MG63 (cell line): ENCODE data around the gene PSEN1. TPM values are rescaled to one million over a fixed set of nuclear protein-coding genes. Genes with fewer than 3 reads are reported as not detected.
"Not testable (repeated sequence)": the region's sequence is repeated elsewhere in the genome, so short reads cannot be mapped to it uniquely, and the experiment has no call there.

ENCODE experiments used
- DNase-seq: peaks from one replicate; pipeline ENCODE4 v3.0.0-alpha.2; 2020
- H3K27me3 ChIP-seq: fragments of 250-450 bp; sonication (Bioruptor Pico); 2 replicates; pipeline ENCODE4 v1.5.1; 2020; ENCODE audit warnings: mild to moderate bottlenecking, moderate library complexity
- H3K36me3 ChIP-seq: fragments of 250-450 bp; sonication (Bioruptor Pico); 2 replicates; pipeline ENCODE4 v1.5.1; 2020; ENCODE audit warnings: mild to moderate bottlenecking, moderate library complexity
- H3K4me3 ChIP-seq: fragments of 250-450 bp; sonication (Bioruptor Pico); 2 replicates; pipeline ENCODE4 v1.5.1; 2020; ENCODE audit warnings: mild to moderate bottlenecking, moderate library complexity
- H3K9me3 ChIP-seq: fragments of 250-450 bp; sonication (Bioruptor Pico); 2 replicates; pipeline ENCODE4 v1.5.1; 2020; ENCODE audit warnings: mild to moderate bottlenecking, moderate library complexity
- total RNA-seq: library from RNA; depleted of rRNA; stranded (reverse); fragments of >200 nt; shearing (Covaris generic); gene quantifications from 2 replicates; pipeline ENCODE4 v1.2.3, GENCODE V29; 2014; ENCODE audit warnings: low replicate concordance

Gene PSEN1
- total RNA-seq, 1 experiment from 2014 or later: 13.7 TPM

DNA sequence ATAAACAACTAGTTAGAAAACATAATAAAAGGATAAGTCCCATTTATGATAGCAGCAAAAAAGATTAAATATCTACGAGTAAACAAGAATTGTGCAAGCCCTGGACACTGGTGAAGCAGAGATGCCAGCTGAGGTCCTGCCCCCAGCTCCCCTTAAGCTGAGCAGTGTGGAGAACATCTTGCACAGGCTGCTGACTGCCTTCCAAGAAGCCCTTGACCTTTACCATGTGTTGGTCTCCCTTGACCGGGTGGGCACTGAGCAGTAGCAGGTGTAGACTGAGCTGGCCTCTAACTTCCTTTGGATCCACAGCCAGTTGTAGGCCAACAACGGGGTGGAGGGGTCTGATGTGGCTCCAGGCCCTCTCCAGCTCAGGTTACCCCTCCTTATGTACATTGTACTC is 53.3 kb downstream of the PSEN1 start:
- no peaks in the 10 kb centered on the region for H3K27me3 ChIP-seq
- H3K4me3 ChIP-seq: no peak overlapping the region
- peaks cover 3% of the 10 kb centered on the region; the same call in 1 of the 2 replicates for H3K36me3 ChIP-seq
- no peak for DNase-seq
- H3K9me3 ChIP-seq: no peaks in the 10 kb centered on the region

DNA sequence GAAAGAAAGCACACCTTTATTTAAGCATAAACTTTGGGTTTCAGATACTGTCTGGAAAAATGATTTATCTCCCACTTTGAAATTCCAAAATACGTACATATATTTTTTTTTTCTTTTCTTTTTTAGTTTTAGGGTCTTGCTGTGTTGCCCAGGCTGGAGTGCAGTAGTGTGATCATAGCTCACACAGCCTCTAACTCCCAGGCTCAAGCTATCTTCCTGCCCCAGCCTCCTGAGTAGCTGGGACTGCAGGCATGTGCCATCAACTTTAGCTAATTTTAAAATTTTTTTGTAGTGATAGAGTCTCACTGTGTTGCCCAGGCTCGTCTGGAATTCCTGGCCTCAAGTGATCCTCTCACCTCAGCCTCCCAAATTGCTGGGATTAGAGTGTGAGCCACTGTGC is 55.1 kb downstream of the PSEN1 start:
- Histone ChIP-seq H3K36me3 (peaks cover 3% of the 10 kb centered on the region; the same call in 1 of the 2 replicates), H3K27me3 (no peaks in the 10 kb centered on the region), H3K9me3 (no peaks in the 10 kb centered on the region), H3K4me3 (no peak overlapping the region)
- no peak for DNase-seq

DNA sequence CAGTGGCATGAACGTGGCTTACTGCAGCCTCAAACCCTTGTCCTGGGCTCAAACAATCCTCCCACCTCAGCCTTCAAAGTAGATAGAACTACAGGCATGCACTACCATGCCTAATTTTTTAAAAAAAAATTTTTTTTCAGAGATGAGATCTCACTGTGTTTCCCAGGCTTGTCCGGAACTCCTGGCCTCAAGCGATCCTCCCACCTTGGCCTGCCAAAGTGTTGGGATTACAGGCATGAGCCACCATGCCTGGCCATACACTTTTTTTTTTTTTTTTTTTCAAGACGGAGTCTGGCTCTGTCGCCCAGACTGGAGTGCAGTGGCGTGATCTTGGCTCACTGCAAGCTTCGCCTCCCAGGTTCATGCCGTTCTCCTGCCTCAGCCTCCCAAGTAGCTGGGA is 58.0 kb downstream of the PSEN1 start:
- H3K9me3 ChIP-seq, H3K4me3 ChIP-seq, H3K27me3 ChIP-seq, DNase-seq, H3K36me3 ChIP-seq: not testable (repeated sequence)

DNA sequence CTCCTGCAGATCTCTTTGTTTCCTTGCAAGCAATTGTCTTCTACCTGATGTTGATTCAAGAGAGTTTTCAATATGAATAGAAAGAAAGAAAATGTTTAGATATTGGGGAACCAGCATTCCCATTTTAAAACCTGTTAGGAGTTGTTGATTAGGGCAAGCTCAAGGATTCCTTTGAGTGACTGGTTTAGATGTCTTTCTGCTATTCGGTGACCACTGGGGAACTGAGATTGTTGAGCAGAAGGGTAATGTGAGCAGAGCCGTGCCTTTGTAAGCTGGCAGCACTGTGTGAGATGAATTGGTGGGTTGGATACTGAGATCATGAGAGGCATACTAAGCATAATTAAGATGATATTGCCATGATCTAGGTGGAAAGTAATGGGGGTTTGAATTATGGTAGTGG is 61.9 kb downstream of the PSEN1 start:
- no peak for DNase-seq
- Histone ChIP-seq H3K36me3 (no peaks in the 10 kb centered on the region), H3K9me3 (no peaks in the 10 kb centered on the region), H3K4me3 (no peak overlapping the region), H3K27me3 (no peaks in the 10 kb centered on the region)

DNA sequence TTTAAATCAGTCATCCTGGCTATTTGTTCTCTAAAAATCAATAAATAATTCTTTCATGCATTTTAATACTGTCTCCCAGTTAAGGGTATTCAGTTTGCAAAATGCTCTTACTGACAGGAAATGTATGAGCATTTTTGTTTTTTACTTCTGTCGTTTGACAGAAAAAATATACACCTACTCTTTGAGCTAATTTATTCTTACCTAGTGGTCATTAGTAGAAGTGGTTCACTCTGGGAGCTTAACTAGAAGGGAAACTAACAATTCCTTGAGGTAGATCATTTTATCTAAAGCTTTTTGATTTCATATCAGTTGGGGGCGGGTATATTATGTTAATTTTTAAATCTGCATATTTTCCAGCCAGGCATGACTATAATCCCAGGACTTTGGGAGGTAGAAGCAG is 67.2 kb downstream of the PSEN1 start:
- Histone ChIP-seq H3K9me3 (no peaks in the 10 kb centered on the region), H3K27me3 (no peaks in the 10 kb centered on the region), H3K4me3 (no peak overlapping the region), H3K36me3 (peaks cover 14% of the 10 kb centered on the region)
- no peak for DNase-seq

DNA sequence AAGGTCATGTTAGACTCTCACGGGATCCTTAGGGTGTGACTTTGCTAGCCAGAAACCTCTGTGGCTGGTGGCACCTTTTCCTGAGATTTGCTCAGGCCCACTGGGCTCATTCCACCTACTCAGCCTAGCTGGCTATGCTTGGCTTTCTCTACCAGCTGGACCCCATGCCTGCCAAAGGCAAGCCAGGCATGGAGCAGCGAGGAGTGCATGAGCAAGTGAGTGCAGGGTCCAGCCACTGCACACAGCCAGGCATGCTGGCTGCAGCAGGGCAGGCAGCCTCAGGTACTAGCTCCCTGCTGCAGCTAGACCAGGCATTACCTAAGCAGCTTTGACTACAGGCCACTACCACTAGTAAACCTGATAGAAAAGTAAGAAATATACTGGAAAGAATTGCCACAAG is 71.3 kb downstream of the PSEN1 start:
- Histone ChIP-seq H3K27me3 (no peaks in the 10 kb centered on the region), H3K36me3 (peaks cover 14% of the 10 kb centered on the region), H3K4me3 (no peak overlapping the region), H3K9me3 (no peaks in the 10 kb centered on the region)
- DNase-seq: no peak

DNA sequence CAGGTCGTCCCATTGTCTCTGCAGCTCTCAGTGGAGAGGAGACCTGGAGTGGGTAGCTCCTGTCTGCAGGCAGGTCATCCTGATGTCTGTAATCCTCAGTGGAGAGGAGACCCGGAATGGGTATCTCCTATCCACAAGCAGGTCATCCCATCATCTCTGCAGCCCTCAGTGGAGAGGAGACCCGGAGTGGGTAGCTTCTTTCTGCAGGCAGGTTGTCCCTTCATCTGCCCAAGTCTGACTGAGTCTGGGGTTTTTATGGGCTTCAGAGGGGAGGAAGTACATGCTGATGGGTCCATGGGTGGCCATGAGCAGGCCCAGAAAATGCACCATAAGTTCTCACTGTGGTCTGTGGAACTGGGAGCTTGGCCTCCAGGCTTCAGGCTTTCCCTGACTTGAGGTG is 72.1 kb downstream of the PSEN1 start:
- no peaks in the 10 kb centered on the region for H3K27me3 ChIP-seq
- H3K9me3 ChIP-seq: no peaks in the 10 kb centered on the region
- peaks cover 14% of the 10 kb centered on the region for H3K36me3 ChIP-seq
- DNase-seq: no peak
- H3K4me3 ChIP-seq: no peak overlapping the region

DNA sequence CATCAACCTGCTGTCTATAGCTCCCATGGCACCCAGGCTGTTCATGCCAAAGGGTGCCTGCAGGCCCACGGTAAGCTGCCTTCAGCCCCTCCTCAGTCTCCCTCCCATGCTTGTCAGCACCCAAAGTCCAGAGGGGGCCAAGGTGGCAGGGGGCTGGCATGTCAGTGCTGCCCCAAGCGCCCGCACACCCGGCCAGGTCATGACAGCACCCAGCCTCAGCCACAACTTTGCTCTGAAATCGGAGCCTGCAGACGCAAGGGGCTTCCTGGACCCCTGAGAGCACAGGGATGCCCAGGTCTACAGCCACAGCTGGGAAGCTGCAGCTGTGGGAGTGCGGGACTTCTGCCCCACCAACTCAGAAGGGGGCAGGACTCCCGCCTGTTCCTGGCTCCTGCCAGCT is 72.5 kb downstream of the PSEN1 start:
- Histone ChIP-seq H3K27me3 (no peaks in the 10 kb centered on the region), H3K9me3 (no peaks in the 10 kb centered on the region), H3K4me3 (no peak overlapping the region), H3K36me3 (peaks cover 14% of the 10 kb centered on the region)
- no peak for DNase-seq

DNA sequence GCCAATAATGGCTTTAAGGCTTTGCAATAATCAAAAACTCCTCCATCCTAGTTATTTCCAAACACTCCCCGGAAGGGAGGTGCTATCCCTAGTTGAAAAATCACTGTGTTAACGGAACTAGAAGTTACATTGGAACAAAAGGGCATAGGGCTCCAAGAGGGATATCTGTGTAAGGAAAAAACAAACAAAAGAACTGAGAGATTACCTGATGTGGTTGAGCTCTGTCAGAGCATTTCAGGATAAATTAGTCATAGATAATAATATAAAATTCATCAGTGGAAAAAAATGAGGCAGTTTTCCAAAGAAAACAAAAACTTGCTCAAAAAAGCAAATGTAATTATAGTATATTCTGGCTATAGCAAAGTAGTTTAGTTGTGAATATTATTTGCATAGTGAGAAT is 73.6 kb downstream of the PSEN1 start:
- no peaks in the 10 kb centered on the region for H3K27me3 ChIP-seq
- H3K4me3 ChIP-seq: no peak overlapping the region
- no peaks in the 10 kb centered on the region for H3K9me3 ChIP-seq
- peaks cover 14% of the 10 kb centered on the region for H3K36me3 ChIP-seq
- no peak for DNase-seq

DNA sequence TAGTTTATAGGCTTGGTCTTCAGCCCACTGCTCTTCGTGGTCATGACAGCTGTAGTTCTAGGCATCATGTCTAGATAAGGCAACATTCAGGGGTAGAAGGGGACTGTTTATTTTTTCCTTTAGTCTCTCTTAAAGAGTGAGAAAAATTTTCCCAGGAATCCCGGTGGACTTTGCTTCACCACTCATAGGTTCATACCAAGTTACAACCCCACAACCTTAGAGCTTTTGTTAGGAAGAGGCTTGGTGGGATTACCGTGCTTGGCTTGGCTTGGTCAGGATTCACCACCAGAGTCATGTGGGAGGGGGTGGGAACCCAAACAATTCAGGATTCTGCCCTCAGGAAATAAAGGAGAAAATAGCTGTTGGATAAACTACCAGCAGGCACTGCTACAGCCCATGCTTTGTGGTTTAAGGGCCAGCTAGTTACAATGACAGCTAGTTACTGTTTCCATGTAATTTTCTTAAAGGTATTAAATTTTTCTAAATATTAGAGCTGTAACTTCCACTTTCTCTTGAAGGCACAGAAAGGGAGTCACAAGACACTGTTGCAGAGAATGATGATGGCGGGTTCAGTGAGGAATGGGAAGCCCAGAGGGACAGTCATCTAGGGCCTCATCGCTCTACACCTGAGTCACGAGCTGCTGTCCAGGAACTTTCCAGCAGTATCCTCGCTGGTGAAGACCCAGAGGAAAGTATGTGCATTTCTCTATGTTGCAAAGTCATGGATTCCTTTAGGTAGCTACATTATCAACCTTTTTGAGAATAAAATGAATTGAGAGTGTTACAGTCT is 75.1 kb downstream of the PSEN1 start:
- H3K36me3 ChIP-seq: peaks cover 10% of the 10 kb centered on the region
- H3K4me3 ChIP-seq: no peak overlapping the region
- H3K27me3 ChIP-seq: no peaks in the 10 kb centered on the region
- DNase-seq: no peak
- H3K9me3 ChIP-seq: no peaks in the 10 kb centered on the region

DNA sequence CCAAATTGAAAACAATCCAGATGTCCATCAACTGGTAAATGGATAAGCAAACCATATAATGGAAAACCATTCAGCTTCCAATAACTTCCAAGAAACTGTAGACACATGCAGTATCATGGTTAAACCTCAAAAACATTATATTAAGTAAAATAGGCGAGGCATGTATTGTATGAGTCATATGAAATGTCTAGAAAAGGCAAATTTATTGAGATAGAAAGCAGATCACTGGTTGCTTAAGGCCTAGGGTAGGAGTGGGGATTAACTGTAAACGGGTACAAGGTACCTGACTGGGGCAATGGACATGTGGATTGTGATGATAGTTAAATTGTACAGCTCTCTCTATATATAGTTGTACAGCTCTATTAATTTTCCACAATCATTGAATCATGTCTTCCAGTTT is 79.7 kb downstream of the PSEN1 start:
- peaks cover 2% of the 10 kb centered on the region; the same call in 1 of the 2 replicates for H3K36me3 ChIP-seq
- no peak overlapping the region for H3K4me3 ChIP-seq
- no peaks in the 10 kb centered on the region for H3K9me3 ChIP-seq
- no peak for DNase-seq
- no peaks in the 10 kb centered on the region for H3K27me3 ChIP-seq

DNA sequence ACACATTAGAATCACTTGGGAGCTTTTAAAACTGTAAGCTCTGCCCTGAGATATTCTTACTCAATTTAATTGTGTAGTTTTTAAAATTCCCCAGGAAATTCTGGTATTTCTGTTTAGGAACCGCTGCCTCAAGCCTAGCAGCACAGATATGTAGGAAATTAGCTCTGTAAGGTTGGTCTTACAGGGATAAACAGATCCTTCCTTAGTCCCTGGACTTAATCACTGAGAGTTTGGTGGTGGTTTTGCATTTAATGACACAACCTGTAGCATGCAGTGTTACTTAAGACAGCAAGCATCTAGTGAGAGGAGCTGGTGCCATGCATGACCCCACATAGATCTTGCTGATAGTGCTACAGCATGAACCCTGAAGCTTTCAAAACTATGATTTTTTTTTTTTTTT is 81.1 kb downstream of the PSEN1 start:
- peaks cover 2% of the 10 kb centered on the region; the same call in 1 of the 2 replicates for H3K36me3 ChIP-seq
- no peak for DNase-seq
- no peak overlapping the region for H3K4me3 ChIP-seq
- H3K27me3 ChIP-seq: no peaks in the 10 kb centered on the region
- no peaks in the 10 kb centered on the region for H3K9me3 ChIP-seq

DNA sequence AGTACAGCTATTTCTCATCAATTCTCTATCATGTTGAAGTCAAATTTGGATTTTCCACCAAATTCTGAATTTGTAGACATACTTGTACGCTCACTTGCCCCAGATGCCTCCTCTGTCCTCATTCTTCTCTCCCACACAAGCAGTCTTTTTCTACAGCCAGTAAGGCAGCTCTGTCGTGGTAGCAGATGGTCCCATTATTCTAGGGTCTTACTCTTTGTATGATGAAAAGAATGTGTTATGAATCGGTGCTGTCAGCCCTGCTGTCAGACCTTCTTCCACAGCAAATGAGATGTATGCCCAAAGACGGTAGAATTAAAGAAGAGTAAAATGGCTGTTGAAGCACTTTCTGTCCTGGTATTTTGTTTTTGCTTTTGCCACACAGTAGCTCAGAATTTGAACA is 83.8 kb downstream of the PSEN1 start:
- H3K27me3 ChIP-seq: no peaks in the 10 kb centered on the region
- H3K36me3 ChIP-seq: 0 out of 2 replicates have a peak, but pooled peaks cover 2% of the 10 kb centered on the region
- no peak overlapping the region for H3K4me3 ChIP-seq
- H3K9me3 ChIP-seq: no peaks in the 10 kb centered on the region
- DNase-seq: no peak

DNA sequence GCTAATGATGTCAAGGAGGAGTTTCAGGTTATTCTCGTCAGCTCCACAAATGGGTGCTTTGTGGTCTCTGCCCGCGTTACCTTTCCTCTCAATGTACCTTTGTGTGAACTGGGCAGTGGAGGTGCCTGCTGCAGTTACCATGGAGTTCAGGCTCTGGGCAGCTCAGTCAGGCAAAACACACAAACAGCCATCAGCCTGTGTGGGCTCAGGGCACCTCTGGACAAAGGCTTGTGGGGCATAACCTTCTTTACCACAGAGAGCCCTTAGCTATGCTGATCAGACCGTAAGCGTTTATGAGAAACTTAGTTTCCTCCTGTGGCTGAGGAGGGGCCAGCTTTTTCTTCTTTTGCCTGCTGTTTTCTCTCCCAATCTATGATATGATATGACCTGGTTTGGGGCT is 84.3 kb downstream of the PSEN1 start:
- Histone ChIP-seq H3K4me3 (no peak overlapping the region), H3K27me3 (no peaks in the 10 kb centered on the region), H3K9me3 (no peaks in the 10 kb centered on the region), H3K36me3 (0 out of 2 replicates have a peak, but pooled peaks cover 2% of the 10 kb centered on the region)
- no peak for DNase-seq

DNA sequence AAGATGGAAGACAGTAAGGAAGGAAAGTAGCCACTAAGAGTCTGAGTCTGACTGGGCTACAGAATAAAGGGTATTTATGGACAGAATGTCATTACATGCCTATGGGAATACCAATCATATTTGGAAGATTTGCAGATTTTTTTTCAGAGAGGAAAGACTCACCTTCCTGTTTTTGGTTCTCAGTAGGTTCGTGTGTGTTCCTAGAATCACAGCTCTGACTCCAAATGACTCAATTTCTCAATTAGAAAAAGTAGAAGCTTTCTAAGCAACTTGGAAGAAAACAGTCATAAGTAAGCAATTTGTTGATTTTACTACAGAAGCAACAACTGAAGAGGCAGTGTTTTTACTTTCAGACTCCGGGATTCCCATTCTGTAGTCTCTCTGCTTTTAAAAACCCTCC is 85.6 kb downstream of the PSEN1 start:
- DNase-seq: no peak
- H3K36me3 ChIP-seq: 0 out of 2 replicates have a peak, but pooled peaks cover 2% of the 10 kb centered on the region
- no peak overlapping the region for H3K4me3 ChIP-seq
- H3K9me3 ChIP-seq: no peaks in the 10 kb centered on the region
- no peaks in the 10 kb centered on the region for H3K27me3 ChIP-seq

DNA sequence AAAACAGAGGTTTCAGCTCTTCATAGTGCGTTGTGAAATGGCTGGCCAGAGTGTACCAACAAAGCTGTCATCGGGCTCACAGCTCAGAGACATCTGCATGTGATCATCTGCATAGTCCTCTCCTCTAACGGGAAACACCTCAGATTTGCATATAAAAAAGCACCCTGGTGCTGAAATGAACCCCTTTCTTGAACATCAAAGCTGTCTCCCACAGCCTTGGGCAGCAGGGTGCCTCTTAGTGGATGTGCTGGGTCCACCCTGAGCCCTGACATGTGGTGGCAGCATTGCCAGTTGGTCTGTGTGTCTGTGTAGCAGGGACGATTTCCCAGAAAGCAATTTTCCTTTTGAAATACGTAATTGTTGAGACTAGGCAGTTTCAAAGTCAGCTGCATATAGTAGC is 86.7 kb downstream of the PSEN1 start:
- no peaks in the 10 kb centered on the region for H3K27me3 ChIP-seq
- no peak for DNase-seq

DNA sequence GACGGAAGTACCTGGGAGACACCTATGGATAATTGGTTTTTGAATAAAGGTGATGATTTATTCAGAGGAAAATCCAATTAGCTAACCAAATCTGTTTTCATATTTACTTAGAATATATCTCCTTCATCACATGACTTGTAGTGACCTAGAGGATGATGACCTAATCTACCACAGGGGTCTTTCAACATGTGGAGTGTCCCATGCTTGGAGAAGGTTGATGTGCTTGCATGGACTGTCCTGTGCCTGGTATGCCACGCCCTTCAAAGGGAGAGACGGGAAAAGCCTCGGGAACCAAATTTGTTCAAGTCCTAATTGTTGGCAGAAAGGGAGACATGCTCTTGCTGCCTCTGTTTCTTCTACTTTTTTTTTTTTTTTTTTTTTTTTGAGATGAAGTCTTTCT is 89.2 kb downstream of the PSEN1 start:
- DNase-seq: no peak
- no peaks in the 10 kb centered on the region for H3K36me3 ChIP-seq
- no peaks in the 10 kb centered on the region for H3K27me3 ChIP-seq
- H3K4me3 ChIP-seq: no peak overlapping the region
- H3K9me3 ChIP-seq: no peaks in the 10 kb centered on the region

More for the DNA sequence above, 86.7 kb downstream of the PSEN1 start:
- no peaks in the 10 kb centered on the region for H3K36me3 ChIP-seq
- no peak overlapping the region for H3K4me3 ChIP-seq
- no peaks in the 10 kb centered on the region for H3K9me3 ChIP-seq
